ENCODE measurements around the gene OR52K1.
"Not testable (repeated sequence)": the region's sequence is repeated elsewhere in the genome, so short reads cannot be mapped to it uniquely, and the experiment has no call there.

The OR52K1 gene
- 0 reads per million in 3 experiments for total RNA-seq

GRCh38 chr11:4482445-4482844 is at the start of gene OR52K1:
Gene OR52K1 (plus strand): TSS chr11:4482646. CDS start chr11:4488901, 6,255 bp downstream.
- no peak for DNase-seq

GRCh38 chr11:4433856-4434255 is 48.6 kb upstream of the OR52K1 start:
- no peak for DNase-seq

GRCh38 chr11:4436411-4436810 is 46.0 kb upstream of the OR52K1 start:
- no peak for DNase-seq

GRCh38 chr11:4441515-4441914 is 40.9 kb upstream of the OR52K1 start:
- DNase-seq = no peak

- DNase-seq = no peak
These were observed 39.1 kb upstream of the OR52K1 start for GRCh38 chr11:4443232-4443891.

GRCh38 chr11:4448995-4449394 is 33.5 kb upstream of the OR52K1 start, which contains the start of gene OR52K2:
Gene OR52K2 (plus strand): TSS chr11:4449295. CDS start chr11:4449340, 45 bp downstream.
- no peak for DNase-seq

- DNase-seq = no peak
These were observed 29.3 kb upstream of the OR52K1 start for GRCh38 chr11:4453118-4453517.

GRCh38 chr11:4454021-4454420 is 28.4 kb upstream of the OR52K1 start:
- DNase-seq = no peak

- DNase-seq = no peak
These were observed 27.0 kb upstream of the OR52K1 start for GRCh38 chr11:4455419-4455818.

GRCh38 chr11:4459500-4459899 is 22.9 kb upstream of the OR52K1 start:
- DNase-seq = no peak

GRCh38 chr11:4460151-4460550 is 22.3 kb upstream of the OR52K1 start:
- DNase-seq = no peak

GRCh38 chr11:4464216-4465159 is 18.0 kb upstream of the OR52K1 start:
- no peak for DNase-seq

GRCh38 chr11:4465407-4465806 is 17.0 kb upstream of the OR52K1 start:
- DNase-seq = no peak

GRCh38 chr11:4466131-4466870 is 16.1 kb upstream of the OR52K1 start:
- DNase-seq = no peak

- DNase-seq = no peak
These were observed 15.5 kb upstream of the OR52K1 start for GRCh38 chr11:4466871-4467442.

- DNase-seq = no peak
These were observed 14.4 kb upstream of the OR52K1 start for GRCh38 chr11:4467811-4468606.

GRCh38 chr11:4479644-4480043 is 2.8 kb upstream of the OR52K1 start:
- DNase-seq = no peak

GRCh38 chr11:4480577-4481239 is 1.7 kb upstream of the OR52K1 start:
- DNase-seq = no peak

- no peak for DNase-seq
These were observed 1.2 kb upstream of the OR52K1 start for GRCh38 chr11:4481240-4481582.

GRCh38 chr11:4484310-4484709 is 1.9 kb downstream of the OR52K1 start:
- no peak for DNase-seq

GRCh38 chr11:4491405-4491804 is 9.0 kb downstream of the OR52K1 start:
- not testable (repeated sequence) for DNase-seq

All from central memory CD4-positive, alpha-beta T cell (primary cell).